Activated gamma-delta T cell (primary cell): ENCODE measurements around the gene PIK3C2G.

ENCODE experiments used
- DNase-seq: peaks from one replicate; lab custom pipeline; 2025; lab: John Stamatoyannopoulos, UW

PIK3C2G gene

GRCh38 chr12:18564306-18564705 lies 303.0 kb downstream of the PIK3C2G start:
- DNase-seq = no peak

GRCh38 chr12:18567787-18568186 lies 306.5 kb downstream of the PIK3C2G start:
- DNase-seq = no peak

GRCh38 chr12:18570543-18570942 lies 309.2 kb downstream of the PIK3C2G start:
- DNase-seq = no peak

GRCh38 chr12:18576104-18576626 lies 314.8 kb downstream of the PIK3C2G start:
- no peak for DNase-seq

GRCh38 chr12:18576648-18577047 lies 315.3 kb downstream of the PIK3C2G start:
- no peak for DNase-seq

- DNase-seq = no peak
These were observed 316.9 kb downstream of the PIK3C2G start for GRCh38 chr12:18578191-18578590.

DNA sequence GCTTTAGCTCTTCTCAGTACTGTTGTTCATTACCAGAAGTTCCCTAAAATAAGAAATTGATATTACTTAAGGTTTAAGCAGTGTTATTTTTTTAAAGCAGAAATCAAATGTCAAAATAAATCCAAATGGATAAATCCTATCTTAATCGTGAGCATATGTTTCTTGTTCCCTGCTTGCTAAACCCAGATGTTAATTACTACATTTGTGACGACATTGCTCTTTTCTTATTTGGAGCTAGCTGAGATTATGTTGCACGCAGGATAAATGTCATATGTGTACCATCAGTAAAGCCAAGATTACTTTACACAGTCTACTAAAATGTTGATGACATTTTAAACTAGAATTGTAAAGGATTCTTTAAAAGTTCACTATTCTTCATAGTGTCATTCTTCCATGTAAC lies 319.0 kb downstream of the PIK3C2G start:
- DNase-seq = no peak

- no peak for DNase-seq
These were observed 319.4 kb downstream of the PIK3C2G start for GRCh38 chr12:18580706-18581105.

GRCh38 chr12:18581232-18581962 lies 320.1 kb downstream of the PIK3C2G start:
- DNase-seq = no peak

- no peak for DNase-seq
These were observed 322.3 kb downstream of the PIK3C2G start for GRCh38 chr12:18583655-18584054.

DNA sequence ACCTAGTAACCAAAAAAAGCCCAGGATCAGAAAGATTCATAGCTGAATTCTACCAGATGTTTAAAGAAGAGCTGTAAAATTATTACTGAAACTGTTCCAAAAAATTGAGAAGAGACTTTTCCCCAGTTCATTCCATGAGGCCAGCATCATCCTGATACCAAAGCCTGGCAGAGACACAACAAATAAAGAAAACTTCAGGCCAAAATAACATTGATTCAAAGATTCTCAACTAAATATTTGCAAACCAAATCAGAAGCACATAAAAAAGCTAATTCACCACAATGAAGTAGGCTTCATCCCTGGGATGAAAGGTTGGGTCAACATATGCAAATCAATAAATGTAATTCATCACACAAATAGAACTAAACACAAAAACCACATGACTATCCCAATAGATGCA lies 325.3 kb downstream of the PIK3C2G start:
- DNase-seq = no peak

GRCh38 chr12:18589316-18589715 lies 328.0 kb downstream of the PIK3C2G start:
- DNase-seq = no peak

GRCh38 chr12:18591473-18591872 lies 330.2 kb downstream of the PIK3C2G start:
- no peak for DNase-seq

GRCh38 chr12:18595412-18595811 lies 334.1 kb downstream of the PIK3C2G start:
- DNase-seq = no peak

DNA sequence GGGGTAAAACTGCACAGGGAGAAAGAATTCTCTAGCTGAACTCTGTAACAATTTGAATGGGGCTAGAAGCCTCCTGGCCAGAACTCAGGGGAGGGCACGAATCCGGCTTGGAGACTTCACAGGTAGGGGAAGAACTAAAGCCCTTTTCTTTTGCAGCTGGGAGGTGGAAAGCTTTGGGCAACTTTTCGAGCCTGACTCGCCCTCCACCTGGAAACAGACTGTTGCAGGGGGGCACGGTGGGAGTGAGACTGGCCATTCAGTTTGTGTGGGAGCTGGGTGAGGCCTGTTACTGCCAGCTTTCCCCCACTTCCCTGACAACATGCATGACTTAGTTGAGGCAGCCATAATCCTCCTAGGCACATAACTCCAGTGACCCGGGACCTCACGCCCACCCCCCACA lies 340.6 kb downstream of the PIK3C2G start:
- DNase-seq = no peak

- no peak for DNase-seq
These were observed 351.7 kb downstream of the PIK3C2G start for GRCh38 chr12:18612971-18613370.

DNA sequence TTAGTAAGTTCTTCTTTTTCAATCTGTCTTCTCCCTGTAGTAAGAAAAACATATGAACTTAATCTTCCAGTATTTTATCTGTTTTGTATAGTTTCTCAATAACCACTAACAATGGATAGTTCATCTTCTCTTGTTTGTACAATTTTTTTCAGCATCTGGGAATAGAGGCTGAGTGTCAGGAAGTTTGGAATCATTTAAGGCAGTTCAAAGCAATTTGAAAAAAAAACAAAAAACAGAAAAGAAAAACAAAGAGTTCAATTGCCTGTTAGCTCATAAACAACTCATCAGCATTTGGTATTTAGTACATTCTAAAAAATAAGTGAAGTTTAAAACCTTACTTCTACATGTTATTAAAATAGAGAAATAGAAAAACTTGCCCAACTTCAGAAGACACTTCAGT lies 359.7 kb downstream of the PIK3C2G start:
- no peak for DNase-seq

DNA sequence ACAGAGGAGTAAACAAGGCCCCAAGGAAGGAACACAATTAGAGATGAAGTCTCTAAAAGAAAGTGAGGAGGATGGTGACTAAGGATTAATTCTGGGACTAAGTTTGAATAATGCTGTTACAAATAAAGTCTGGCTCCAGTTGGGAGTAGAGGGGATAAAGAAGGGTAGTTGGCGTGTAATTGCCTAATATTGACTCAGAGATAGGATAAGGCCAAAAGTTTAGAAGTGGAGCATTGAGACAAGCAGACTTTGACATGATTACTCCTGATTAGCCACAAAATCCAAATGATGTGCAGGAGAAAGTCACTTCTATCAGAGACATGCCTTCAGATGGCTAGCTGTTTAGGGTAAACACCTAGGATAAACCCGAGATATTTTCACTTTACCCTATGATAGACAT lies 368.1 kb downstream of the PIK3C2G start:
- no peak for DNase-seq

DNA sequence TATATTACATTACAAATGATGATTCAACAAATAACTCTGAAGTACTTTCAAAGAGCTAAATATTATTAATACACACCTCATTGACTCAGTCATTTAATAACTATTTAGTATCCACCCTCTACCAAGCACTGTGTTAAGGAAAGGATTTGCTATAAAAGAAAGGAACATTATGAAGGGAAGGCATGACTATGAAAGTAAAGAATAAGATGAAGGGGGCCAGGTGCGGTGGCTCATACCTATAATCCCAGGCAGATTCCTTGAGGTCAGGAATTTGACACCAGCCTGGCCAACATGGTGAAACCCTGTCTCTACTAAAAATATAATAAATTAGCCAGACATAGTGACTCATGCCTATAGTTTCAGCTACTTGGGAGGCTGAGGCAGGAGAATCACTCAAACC lies 368.6 kb downstream of the PIK3C2G start:
- DNase-seq = no peak

DNA sequence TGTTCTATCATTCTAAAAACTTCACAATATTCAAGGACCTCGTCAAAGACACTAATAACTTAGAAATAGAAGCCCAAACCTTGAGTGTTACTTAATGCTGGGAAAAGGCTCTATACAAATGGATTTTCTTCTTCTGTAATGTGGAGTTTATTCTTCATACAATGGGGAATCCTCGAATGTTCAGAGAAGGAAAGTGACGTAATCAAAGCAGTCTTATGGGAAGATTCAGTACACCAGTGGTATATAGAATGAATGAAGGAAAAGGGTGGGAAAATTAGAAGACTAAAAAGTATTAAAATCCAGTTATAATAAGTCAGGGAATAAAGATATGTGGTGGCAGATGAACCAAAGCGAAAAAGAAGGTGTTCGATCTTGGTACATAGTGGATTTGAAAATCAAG lies 370.0 kb downstream of the PIK3C2G start:
- no peak for DNase-seq

DNA sequence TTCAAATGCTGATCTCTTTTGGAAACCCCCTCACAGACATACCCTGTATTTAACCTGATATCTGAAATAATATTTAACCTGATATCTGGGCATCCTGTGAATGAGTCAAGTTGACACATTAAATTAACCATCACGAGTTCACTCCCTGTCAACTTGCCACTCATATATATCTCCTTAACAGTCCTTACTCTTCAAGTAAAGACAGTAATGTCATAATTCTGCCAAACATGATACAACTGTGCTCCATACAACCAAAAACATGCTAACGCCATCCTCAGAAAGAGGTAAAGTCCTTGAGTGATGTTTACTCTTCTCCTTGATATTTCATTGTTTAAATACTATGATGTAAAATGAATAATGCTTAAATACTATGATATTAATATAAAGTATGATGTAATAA lies 371.5 kb downstream of the PIK3C2G start:
- DNase-seq = no peak

DNA sequence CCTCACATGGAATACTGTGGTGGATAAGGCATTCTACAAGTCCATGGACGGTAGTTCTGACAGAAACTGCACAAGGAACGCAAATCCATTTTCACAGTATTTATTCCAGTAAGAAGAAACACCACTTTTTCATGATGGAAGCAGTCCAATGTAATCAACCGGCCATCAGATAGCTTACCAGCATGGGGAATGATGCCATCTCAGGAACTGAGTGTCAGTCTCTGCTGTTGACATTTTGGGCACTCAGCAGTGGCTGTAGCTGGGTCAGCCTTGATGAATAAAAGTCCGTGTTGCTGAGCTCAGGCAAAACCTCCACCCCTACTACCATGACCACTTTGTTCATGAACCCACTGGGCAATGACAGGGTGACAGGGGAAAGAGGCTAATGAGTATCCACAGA lies 373.1 kb downstream of the PIK3C2G start:
- DNase-seq = no peak

DNA sequence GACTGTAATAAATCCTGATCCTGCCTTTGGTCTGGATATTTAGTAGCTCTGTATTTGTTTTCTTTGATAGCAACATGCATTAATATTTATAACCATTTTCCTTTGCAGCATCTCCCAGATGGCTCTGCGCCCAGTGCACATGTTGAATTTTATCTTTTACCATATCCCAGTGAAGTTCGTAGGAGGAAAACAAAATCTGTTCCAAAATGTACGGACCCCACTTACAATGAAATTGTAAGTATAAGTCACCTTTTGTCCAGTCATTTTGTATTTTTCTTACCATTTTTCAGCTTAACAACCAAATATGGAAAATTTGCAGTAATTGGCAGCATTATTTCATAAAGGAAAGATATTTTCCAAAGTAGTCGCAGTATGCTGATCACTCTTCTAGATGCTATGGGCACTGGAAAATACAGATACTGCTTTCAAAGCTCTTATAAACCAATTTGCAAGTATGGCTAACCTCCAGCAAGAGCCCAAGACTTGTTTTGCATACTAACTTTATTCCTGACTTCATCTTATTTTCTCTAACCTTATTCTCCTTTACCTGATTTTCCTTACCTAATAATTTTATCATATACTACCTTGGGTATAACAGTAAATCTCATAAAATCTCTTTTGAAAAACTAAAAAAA lies 379.1 kb downstream of the PIK3C2G start:
- DNase-seq = no peak

- DNase-seq = no peak
These were observed 382.4 kb downstream of the PIK3C2G start for GRCh38 chr12:18643681-18644080.
